Neural crest cell (in vitro differentiated cells): ENCODE data around the gene P4HA2. TPM values are rescaled to one million over a fixed set of nuclear protein-coding genes. Genes with fewer than 3 reads are reported as not detected.
"Not testable (repeated sequence)": the region's sequence is repeated elsewhere in the genome, so short reads cannot be mapped to it uniquely, and the experiment has no call there.

ENCODE experiments used
- DNase-seq: peaks from one replicate; pipeline ENCODE4 v3.0.0; 2021; ENCODE audit warnings: low read depth, mixed read lengths, low spot score
- H3K27ac Mint-ChIP-seq: one replicate; pipeline ENCODE4 v1.8.0; 2021; ENCODE audit warnings: mild to moderate bottlenecking, mixed read lengths; ENCODE audit not compliant: unreplicated experiment
- H3K27me3 Mint-ChIP-seq: 2 replicates; pipeline ENCODE4 v1.8.0; 2021; ENCODE audit warnings: low read depth, mild to moderate bottlenecking, mixed read lengths
- H3K36me3 Mint-ChIP-seq: 2 replicates; pipeline ENCODE4 v1.8.0; 2021; ENCODE audit warnings: low read depth, mild to moderate bottlenecking, mixed read lengths
- H3K4me1 Mint-ChIP-seq: 2 replicates; pipeline ENCODE4 v1.8.0; 2021; ENCODE audit warnings: mixed read lengths
- H3K4me3 Mint-ChIP-seq: one replicate; pipeline ENCODE4 v1.8.0; 2021; ENCODE audit warnings: mild to moderate bottlenecking, mixed read lengths
- H3K9me3 Mint-ChIP-seq: 2 replicates; pipeline ENCODE4 v1.8.0; 2021; ENCODE audit warnings: mixed read lengths
- total RNA-seq: library from RNA; stranded (reverse); gene quantifications from 2 replicates; pipeline ENCODE4 v1.2.1, GENCODE V29; 2021
- TF ChIP-seq, protein P1 (sequence below): fragments of 200-600 bp; sonication (generic); conservative IDR thresholded peaks from 2 replicates; pipeline ENCODE4 v1.5.0; 2021; ENCODE audit warnings: antibody characterized with exemption, mild to moderate bottlenecking

The P4HA2 gene
- total RNA-seq, 1 donor from 2014 or later, result 10.8 TPM

DNA sequence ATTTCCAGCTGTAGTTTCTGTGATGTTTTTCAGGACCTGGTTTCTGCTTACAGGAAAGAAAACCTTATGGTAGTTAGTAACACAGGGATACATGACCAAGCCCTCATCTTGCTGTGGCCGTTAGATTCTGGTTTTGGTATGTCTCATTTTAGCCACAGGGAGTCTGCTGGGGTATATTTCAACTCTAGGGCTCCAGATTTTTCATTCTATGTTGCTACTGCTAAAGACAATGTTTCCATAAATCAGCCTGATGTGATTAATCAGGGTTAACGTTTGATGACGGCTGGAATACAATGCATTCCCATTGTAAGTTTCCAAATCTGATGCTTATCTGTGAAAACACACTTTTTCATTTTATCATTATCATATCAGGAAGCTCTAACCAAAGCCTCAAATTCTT, 48.2 kb downstream of the P4HA2 start:
- no peaks in the 10 kb centered on the region for H3K36me3 Mint-ChIP-seq
- TF ChIP-seq, protein P1, sequence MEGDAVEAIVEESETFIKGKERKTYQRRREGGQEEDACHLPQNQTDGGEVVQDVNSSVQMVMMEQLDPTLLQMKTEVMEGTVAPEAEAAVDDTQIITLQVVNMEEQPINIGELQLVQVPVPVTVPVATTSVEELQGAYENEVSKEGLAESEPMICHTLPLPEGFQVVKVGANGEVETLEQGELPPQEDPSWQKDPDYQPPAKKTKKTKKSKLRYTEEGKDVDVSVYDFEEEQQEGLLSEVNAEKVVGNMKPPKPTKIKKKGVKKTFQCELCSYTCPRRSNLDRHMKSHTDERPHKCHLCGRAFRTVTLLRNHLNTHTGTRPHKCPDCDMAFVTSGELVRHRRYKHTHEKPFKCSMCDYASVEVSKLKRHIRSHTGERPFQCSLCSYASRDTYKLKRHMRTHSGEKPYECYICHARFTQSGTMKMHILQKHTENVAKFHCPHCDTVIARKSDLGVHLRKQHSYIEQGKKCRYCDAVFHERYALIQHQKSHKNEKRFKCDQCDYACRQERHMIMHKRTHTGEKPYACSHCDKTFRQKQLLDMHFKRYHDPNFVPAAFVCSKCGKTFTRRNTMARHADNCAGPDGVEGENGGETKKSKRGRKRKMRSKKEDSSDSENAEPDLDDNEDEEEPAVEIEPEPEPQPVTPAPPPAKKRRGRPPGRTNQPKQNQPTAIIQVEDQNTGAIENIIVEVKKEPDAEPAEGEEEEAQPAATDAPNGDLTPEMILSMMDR, result no peak
- H3K27me3 Mint-ChIP-seq, result no peaks in the 10 kb centered on the region
- peaks cover 22% of the 10 kb centered on the region for H3K4me1 Mint-ChIP-seq
- H3K4me3 Mint-ChIP-seq, result no peak overlapping the region
- no peak for DNase-seq
- no peak overlapping the region for H3K27ac Mint-ChIP-seq
- H3K9me3 Mint-ChIP-seq, result no peaks in the 10 kb centered on the region

DNA sequence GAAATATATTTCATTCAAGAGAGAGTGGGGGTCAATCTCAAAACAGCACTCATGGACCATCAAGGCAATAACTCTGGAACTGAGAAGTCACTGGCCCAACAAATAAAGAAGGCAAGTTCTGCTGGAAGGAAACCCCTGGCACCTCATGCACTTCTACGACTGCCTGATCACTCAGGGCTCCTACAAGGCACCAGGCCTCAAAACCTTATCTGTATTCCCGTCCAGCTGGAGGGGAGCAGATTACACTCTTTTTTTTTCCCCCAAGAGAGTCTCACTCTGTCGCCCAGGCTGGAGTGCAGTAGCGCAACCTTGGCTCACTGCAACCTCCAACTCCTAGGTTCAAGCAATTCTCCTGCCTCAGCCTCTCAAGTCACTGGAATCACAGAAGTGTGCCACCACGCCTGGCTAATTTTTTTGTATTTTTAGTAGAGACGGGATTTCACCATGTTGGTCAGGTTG, 49.9 kb downstream of the P4HA2 start:
- H3K27ac Mint-ChIP-seq, result no peak overlapping the region
- TF ChIP-seq, protein P1, result no peak

DNA sequence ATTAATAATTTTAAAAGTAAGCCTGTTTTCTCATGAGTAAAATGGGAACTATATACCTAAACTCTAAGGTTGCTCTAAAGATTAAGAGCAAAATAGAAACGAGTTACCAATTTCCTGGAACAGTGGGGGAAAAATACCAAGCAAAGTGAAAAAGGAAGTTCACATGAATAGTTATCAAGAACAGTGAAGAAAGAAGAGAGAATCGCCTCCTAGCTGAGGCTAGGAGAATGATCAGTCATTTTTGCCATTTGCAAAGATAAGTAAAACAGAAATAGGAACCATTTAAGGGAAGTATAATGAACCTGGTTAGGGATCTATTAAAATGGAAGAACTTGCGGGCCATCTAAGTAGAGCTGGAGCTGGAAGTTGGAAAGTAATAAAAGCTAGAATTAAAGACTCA, 50.7 kb downstream of the P4HA2 start:
- Mint-ChIP-seq H3K9me3 (no peaks in the 10 kb centered on the region), H3K36me3 (no peaks in the 10 kb centered on the region), H3K27ac (no peak overlapping the region), H3K27me3 (peaks cover 12% of the 10 kb centered on the region), H3K4me1 (peaks cover 15% of the 10 kb centered on the region), H3K4me3 (no peak overlapping the region)
- DNase-seq, result no peak
- TF ChIP-seq, protein P1, result no peak

More for the DNA sequence above, 49.9 kb downstream of the P4HA2 start:
- Mint-ChIP-seq H3K36me3 (no peaks in the 10 kb centered on the region), H3K4me1 (peaks cover 22% of the 10 kb centered on the region), H3K4me3 (no peak overlapping the region), H3K27me3 (peaks cover 7% of the 10 kb centered on the region), H3K9me3 (no peaks in the 10 kb centered on the region)
- no peak for DNase-seq

DNA sequence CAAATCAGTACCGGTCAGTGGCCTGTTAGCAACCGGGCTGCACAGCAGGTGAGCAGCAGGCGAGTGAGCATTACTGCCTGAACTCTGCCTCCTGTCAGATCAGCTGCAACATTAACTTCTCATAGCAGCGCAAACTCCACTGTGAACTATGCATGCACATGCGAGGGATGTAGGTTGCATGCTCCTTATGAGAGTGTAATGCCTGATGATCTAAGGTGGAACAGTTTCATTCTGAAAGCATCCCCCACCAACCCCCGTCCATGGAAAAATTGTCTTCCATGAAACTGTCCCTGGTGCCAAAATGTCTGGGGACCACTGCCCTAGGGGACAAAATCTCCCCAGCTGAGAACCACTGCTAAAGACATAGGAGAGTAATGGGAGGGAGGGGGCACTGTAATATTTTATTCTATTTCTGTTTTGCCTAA, 51.1 kb downstream of the P4HA2 start:
- Mint-ChIP-seq H3K4me1 (peaks cover 10% of the 10 kb centered on the region), H3K9me3 (no peaks in the 10 kb centered on the region), H3K27me3 (peaks cover 17% of the 10 kb centered on the region), H3K36me3 (no peaks in the 10 kb centered on the region), H3K27ac (no peak overlapping the region), H3K4me3 (no peak overlapping the region)
- TF ChIP-seq, protein P1, result no peak
- DNase-seq, result no peak

DNA sequence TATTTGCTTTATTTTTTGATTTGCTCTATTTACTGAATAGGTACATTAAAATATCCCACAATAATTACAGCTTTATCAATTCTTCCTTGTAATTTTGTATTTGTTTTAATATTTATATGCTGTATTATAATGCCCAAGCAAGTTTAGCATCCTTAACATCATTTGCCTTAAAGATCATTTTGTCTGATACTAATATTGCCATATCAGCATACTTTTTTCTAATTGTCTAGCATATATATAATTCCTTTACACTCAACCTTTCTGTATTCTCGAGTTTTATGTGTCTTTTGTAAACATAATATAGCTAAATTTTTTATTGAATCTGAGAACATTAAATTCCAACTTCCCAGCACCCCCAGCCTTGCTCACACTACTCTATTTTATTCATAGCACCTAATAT, 64.7 kb downstream of the P4HA2 start:
- DNase-seq, result no peak
- Mint-ChIP-seq H3K27me3 (peaks cover 23% of the 10 kb centered on the region), H3K27ac (no peak overlapping the region), H3K4me1 (no peaks in the 10 kb centered on the region), H3K9me3 (peaks cover 4% of the 10 kb centered on the region), H3K36me3 (no peaks in the 10 kb centered on the region), H3K4me3 (no peak overlapping the region)
- TF ChIP-seq, protein P1, result no peak

DNA sequence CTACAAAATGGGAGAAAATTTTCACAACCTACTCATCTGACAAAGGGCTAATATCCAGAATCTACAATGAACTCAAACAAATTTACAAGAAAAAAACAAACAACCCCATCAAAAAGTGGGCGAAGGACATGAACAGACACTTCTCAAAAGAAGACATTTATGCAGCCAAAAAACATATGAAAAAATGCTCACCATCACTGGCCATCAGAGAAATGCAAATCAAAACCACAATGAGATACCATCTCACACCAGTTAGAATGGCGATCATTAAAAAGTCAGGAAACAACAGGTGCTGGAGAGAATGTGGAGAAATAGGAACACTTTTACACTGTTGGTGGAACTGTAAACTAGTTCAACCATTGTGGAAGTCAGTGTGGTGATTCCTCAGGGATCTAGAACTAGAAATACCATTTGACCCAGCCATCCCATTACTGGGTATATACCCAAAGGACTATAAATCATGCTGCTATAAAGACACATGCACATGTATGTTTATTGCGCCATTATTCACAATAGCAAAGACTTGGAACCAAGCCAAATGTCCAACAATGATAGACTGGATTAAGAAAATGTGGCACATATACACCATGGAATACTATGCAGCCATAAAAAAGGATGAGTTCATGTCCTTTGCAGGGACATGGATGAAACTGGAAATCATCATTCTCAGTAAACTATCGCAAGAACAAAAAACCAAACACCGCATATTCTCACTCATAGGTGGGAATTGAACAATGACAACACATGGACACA, 65.9 kb downstream of the P4HA2 start:
- H3K4me1 Mint-ChIP-seq, H3K36me3 Mint-ChIP-seq, H3K4me3 Mint-ChIP-seq, H3K27ac Mint-ChIP-seq, DNase-seq, H3K9me3 Mint-ChIP-seq: not testable (repeated sequence)
- H3K27me3 Mint-ChIP-seq, result peaks cover 21% of the 10 kb centered on the region
